NB4 (cell line): ENCODE results near the gene NFYA.

Source experiments
- DNase-seq: peaks from one replicate; pipeline ENCODE4 v3.0.0; 2010; ENCODE audit warnings: low read depth
- H3K4me3 ChIP-seq: one replicate; pipeline ENCODE4 v1.5.1; 2011; ENCODE audit warnings: mild to moderate bottlenecking, low read depth, low read length, moderate library complexity
- MYC ChIP-seq: IDR thresholded peaks from 2 replicates; pipeline ENCODE4 v1.6.1; 2011; ENCODE audit warnings: low read depth, low read length
- POLR2A ChIP-seq: IDR thresholded peaks from 2 replicates; pipeline ENCODE4 v1.6.1; 2011; ENCODE audit warnings: mild to moderate bottlenecking; ENCODE audit not compliant: insufficient read length; ENCODE audit errors: extremely low read depth
- TF ChIP-seq, protein P1 (sequence below): IDR thresholded peaks from 2 replicates; pipeline ENCODE4 v1.6.1; 2011; ENCODE audit warnings: low read depth, low read length
- TF ChIP-seq, protein P2 (sequence below): IDR thresholded peaks from one replicate; pipeline ENCODE4 v1.5.1; 2012; ENCODE audit warnings: low read depth, low read length

Gene NFYA

GRCh38 chr6:41042226-41043055, 30.3 kb upstream of the NFYA start, which contains the start of gene TSPO2:
TSS of gene TSPO2 (plus strand) at chr6:41042467. CDS start at chr6:41042986, 519 bp downstream.
- H3K4me3 ChIP-seq: no peak within 1 kb of the TSS
- no peak for DNase-seq
- TF ChIP-seq POLR2A (no peak), MYC (no peak)
- TF ChIP-seq, protein P1, sequence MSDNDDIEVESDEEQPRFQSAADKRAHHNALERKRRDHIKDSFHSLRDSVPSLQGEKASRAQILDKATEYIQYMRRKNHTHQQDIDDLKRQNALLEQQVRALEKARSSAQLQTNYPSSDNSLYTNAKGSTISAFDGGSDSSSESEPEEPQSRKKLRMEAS: no peak
- TF ChIP-seq, protein P2, sequence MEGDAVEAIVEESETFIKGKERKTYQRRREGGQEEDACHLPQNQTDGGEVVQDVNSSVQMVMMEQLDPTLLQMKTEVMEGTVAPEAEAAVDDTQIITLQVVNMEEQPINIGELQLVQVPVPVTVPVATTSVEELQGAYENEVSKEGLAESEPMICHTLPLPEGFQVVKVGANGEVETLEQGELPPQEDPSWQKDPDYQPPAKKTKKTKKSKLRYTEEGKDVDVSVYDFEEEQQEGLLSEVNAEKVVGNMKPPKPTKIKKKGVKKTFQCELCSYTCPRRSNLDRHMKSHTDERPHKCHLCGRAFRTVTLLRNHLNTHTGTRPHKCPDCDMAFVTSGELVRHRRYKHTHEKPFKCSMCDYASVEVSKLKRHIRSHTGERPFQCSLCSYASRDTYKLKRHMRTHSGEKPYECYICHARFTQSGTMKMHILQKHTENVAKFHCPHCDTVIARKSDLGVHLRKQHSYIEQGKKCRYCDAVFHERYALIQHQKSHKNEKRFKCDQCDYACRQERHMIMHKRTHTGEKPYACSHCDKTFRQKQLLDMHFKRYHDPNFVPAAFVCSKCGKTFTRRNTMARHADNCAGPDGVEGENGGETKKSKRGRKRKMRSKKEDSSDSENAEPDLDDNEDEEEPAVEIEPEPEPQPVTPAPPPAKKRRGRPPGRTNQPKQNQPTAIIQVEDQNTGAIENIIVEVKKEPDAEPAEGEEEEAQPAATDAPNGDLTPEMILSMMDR: no peak

- no peak overlapping the region for H3K4me3 ChIP-seq
- no peak for DNase-seq
- TF ChIP-seq, protein P1: no peak
- TF ChIP-seq, protein P2: no peak
Measured at GRCh38 chr6:41043151-41043550, 29.6 kb upstream of the NFYA start.

- no peak overlapping the region for H3K4me3 ChIP-seq
- TF ChIP-seq MYC (no peak), POLR2A (no peak)
- TF ChIP-seq, protein P2: no peak
- TF ChIP-seq, protein P1: no peak
- DNase-seq: no peak
Measured at GRCh38 chr6:41045664-41046063, 27.1 kb upstream of the NFYA start.

DNA sequence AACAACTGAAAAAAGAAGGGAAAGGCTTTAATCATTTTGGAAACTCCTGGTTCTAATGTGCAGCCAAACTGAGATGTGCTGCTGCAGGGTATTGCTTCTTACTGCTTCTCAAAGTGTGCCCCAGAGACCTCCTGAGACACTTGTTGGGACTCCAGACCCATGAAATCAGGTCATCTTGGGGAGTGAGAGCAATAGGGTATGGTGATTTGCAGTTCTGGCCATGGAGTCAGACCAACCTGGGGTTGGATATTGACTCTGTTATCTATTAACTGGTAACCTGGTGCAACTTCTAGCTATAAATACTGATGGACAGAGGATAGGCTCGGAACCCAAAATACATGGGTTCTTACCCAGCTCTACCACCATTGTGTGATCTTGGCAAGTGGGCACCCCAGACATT, 26.7 kb upstream of the NFYA start:
- no peak for DNase-seq
- no peak overlapping the region for H3K4me3 ChIP-seq
- TF ChIP-seq, protein P2: no peak
- TF ChIP-seq MYC: no peak
- TF ChIP-seq POLR2A: no peak
- TF ChIP-seq, protein P1: no peak

- TF ChIP-seq, protein P1: no peak
- no peak for TF ChIP-seq MYC
- TF ChIP-seq, protein P2: no peak
- no peak overlapping the region for H3K4me3 ChIP-seq
- no peak for DNase-seq
Measured at GRCh38 chr6:41047306-41047705, 25.5 kb upstream of the NFYA start.
